ENCODE measurements around the gene GRIP2.
A peak's percentile ranks its signal among the peaks of the same experiment; 100 is the strongest.

Gene GRIP2

GRCh38 chr3:14481018-14481645 is 59.0 kb downstream of the GRIP2 start:
- no peak for DNase-seq

- peak; percentile 54 for DNase-seq
Measured at GRCh38 chr3:14480207-14481017, 59.7 kb downstream of the GRIP2 start.

GRCh38 chr3:14479591-14479990 is 60.6 kb downstream of the GRIP2 start:
- DNase-seq, result no peak

- no peak for DNase-seq
Measured at GRCh38 chr3:14478956-14479550, 61.1 kb downstream of the GRIP2 start.

- DNase-seq, result no peak
Measured at GRCh38 chr3:14477311-14477935, 62.7 kb downstream of the GRIP2 start.

GRCh38 chr3:14476583-14477265 is 63.4 kb downstream of the GRIP2 start:
- no peak for DNase-seq

- DNase-seq, result no peak
Measured at GRCh38 chr3:14475621-14476020, 64.5 kb downstream of the GRIP2 start.

GRCh38 chr3:14474363-14475081 is 65.6 kb downstream of the GRIP2 start:
- no peak for DNase-seq

GRCh38 chr3:14473411-14473891 is 66.7 kb downstream of the GRIP2 start:
- no peak for DNase-seq

GRCh38 chr3:14472471-14473351 is 67.4 kb downstream of the GRIP2 start:
- DNase-seq, result peak; percentile 99

- DNase-seq, result no peak
Measured at GRCh38 chr3:14471690-14472089, 68.5 kb downstream of the GRIP2 start.

- DNase-seq, result no peak
Measured at GRCh38 chr3:14471016-14471415, 69.1 kb downstream of the GRIP2 start.

GRCh38 chr3:14470461-14470860 is 69.7 kb downstream of the GRIP2 start:
- no peak for DNase-seq

- DNase-seq, result no peak
Measured at GRCh38 chr3:14468621-14468981, 71.5 kb downstream of the GRIP2 start.

- peak; percentile 43 for DNase-seq
Measured at GRCh38 chr3:14467814-14468620, 72.1 kb downstream of the GRIP2 start.

- no peak for DNase-seq
Measured at GRCh38 chr3:14466179-14466903, 73.8 kb downstream of the GRIP2 start.

GRCh38 chr3:14465425-14465824 is 74.7 kb downstream of the GRIP2 start:
- no peak for DNase-seq

- DNase-seq, result no peak
Measured at GRCh38 chr3:14464521-14464920, 75.6 kb downstream of the GRIP2 start.

- no peak for DNase-seq
Measured at GRCh38 chr3:14464141-14464465, 76.0 kb downstream of the GRIP2 start.

All from EL (cell line).